Fibroblast of pulmonary artery (primary cell): Measurements from ENCODE around the gene HSPA8.
A peak's percentile ranks its signal among the peaks of the same experiment; 100 is the strongest.

Source experiments
- DNase-seq: peaks from one replicate; pipeline ENCODE4 v3.0.0-alpha.2; 2010; ENCODE audit warnings: low read depth
- H3K4me3 ChIP-seq: replicated peaks from 2 replicates; pipeline ENCODE4 v1.5.1; 2011; ENCODE audit warnings: low read depth, mild to moderate bottlenecking, control low read depth, low read length, moderate library complexity
- TF ChIP-seq, protein P1 (sequence below): IDR thresholded peaks from 2 replicates; pipeline ENCODE4 v1.5.1; 2011; ENCODE audit warnings: mild to moderate bottlenecking, control low read depth, low read length, inconsistent platforms; ENCODE audit errors: missing control alignments

Gene HSPA8

GRCh38 chr11:123061403-123062157, at the start of gene HSPA8:
Gene HSPA8, minus strand, starts transcription at chr11:123062136. Its CDS starts 812 bp downstream, at chr11:123061324.
- DNase-seq = peak; percentile 71
- TF ChIP-seq, protein P1, sequence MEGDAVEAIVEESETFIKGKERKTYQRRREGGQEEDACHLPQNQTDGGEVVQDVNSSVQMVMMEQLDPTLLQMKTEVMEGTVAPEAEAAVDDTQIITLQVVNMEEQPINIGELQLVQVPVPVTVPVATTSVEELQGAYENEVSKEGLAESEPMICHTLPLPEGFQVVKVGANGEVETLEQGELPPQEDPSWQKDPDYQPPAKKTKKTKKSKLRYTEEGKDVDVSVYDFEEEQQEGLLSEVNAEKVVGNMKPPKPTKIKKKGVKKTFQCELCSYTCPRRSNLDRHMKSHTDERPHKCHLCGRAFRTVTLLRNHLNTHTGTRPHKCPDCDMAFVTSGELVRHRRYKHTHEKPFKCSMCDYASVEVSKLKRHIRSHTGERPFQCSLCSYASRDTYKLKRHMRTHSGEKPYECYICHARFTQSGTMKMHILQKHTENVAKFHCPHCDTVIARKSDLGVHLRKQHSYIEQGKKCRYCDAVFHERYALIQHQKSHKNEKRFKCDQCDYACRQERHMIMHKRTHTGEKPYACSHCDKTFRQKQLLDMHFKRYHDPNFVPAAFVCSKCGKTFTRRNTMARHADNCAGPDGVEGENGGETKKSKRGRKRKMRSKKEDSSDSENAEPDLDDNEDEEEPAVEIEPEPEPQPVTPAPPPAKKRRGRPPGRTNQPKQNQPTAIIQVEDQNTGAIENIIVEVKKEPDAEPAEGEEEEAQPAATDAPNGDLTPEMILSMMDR = no peak
- H3K4me3 ChIP-seq = peak within 1 kb of the TSS; percentile 96

DNA sequence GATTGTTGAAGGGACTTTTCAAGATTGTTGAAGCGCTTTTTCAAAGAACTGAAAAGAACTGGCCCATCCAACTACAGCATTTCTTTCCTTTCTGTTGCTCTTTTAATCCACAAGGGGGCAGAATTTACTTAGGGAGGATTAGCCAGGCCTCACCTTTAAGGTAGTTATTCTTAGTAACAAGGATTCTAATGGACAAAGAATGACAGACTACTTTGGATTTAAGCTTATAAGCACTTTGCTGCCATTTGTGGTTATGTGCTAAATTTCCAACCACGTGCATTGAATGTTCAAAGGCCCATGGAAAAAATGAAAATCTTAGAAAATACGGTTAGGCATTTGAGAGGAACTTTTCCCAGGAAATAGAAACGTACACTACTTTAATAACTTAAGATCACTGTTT, 49.5 kb upstream of the HSPA8 start:
- H3K4me3 ChIP-seq = no peak overlapping the region
- DNase-seq = peak; percentile 66
- TF ChIP-seq, protein P1 = peak; percentile 70

GRCh38 chr11:123110397-123110796, 48.5 kb upstream of the HSPA8 start:
- DNase-seq = no peak
- H3K4me3 ChIP-seq = no peak overlapping the region
- TF ChIP-seq, protein P1 = no peak

DNA sequence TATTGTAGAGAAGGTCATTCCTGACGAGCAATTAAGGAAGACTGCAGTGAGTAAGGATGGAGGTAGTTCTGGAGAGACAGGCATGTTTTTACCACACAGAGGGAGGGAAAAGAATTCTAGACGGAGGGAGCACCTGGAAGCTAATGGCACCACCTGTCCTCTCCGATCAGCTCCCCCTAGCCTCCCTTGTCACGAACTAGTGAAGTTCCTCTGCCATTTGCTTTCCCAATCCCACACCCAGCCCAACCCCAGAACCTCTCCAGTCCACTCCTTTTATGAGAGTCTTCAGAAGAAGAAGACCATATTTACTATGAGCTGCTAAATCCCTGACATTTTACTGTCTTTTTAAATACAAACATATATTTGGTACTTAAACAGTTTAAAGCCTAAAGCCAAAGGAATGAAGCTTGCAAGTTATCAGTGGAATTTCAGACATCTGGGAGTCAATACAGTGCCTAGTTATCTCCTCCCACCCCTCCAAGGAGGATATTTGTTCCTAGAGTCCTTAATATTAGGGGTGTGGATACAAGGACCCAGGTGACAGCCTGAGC, 46.1 kb upstream of the HSPA8 start:
- no peak overlapping the region for H3K4me3 ChIP-seq
- TF ChIP-seq, protein P1 = no peak
- DNase-seq = no peak

DNA sequence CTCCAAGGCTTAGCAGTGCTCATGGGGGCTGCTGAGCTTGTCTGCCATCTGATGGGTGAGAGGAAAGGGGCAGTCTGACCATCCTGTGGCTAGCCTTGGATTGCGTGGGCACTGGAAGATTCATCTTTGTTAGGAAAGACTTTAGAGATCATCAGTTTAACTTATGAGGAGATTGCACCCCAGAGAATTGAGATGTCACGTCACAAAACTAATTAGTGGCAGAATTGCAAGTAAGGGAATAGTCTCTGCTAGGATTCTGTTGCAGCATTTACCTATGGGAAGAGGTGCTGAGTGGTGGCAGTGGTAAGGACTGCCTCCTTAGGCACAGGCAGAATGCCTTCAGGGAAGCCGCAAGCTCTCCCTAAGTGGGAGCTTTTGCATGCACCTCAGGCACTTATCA, 42.8 kb upstream of the HSPA8 start:
- TF ChIP-seq, protein P1 = no peak
- H3K4me3 ChIP-seq = no peak overlapping the region
- no peak for DNase-seq

DNA sequence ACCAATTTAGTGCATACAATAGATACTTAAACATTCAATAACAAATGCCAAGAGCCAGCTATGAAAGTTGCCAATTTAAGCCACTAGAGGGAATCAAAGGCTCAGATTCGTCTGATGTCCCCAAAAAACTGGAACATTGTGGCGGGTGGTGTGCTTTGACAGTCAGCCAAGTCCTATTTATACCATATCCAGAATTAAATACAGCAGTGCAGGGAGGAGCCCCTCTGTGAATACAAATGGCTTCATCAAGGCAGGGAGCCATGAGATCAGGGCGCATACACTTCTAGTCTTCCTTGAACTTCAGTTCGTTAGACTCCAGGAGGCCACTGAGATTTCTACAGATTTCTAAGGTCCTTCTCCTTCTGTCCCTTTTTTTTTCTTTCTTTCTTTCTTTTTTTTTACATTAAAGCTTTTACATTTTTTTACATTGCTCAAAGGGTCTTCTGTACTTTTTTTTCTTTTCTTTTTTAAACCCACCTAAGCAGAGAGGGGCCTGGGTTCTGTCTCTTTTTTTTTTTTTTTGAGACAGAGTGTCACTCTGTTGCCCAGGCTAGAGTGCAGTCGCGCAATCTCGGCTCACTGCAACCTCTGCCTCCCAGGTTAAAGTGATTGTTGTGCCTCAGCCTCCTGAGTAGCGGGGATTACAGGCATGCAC, 41.5 kb upstream of the HSPA8 start:
- TF ChIP-seq, protein P1 = peak; percentile 72
- H3K4me3 ChIP-seq = no peak overlapping the region
- peak; percentile 83 for DNase-seq
